ENCODE data around the gene RHOH.

- no peak for TF ChIP-seq POLR2A (IDR thresholded peaks at IDR 0.05; ENCODE audit: low read length)
- TF ChIP-seq GATA1 (IDR thresholded peaks at IDR 0.05; ENCODE audit: low read depth, low read length): no peak
Measured at GRCh38 chr4:40283413-40283812, 86.6 kb downstream of the RHOH start.
